Natural killer cell treated with Interleukin-12 subunit alpha and Interleukin-12 subunit beta and Interleukin-15 and Interleukin-18, amount 100 ng/mL, for 72 hours (primary cell): Measurements from ENCODE around the gene GRIK5. TPM values are rescaled to one million over a fixed set of nuclear protein-coding genes. Genes with fewer than 3 reads are reported as not detected.
"Not testable (repeated sequence)": the region's sequence is repeated elsewhere in the genome, so short reads cannot be mapped to it uniquely, and the experiment has no call there.

ENCODE experiments used
- ATAC-seq, 2 donors: fragments of 150-1000 bp; cut with Tn5 transposase in 1 of 2; sonication (Bioruptor Pico), chemical (Tn5 transposase) in 1 of 2; 2 replicates each; pipeline ENCODE4 v1.10.0; 2021
- DNase-seq: peaks from one replicate; pipeline ENCODE4 v3.0.0; 2022; ENCODE audit warnings: low spot score
- H3K27ac Mint-ChIP-seq, 2 donors: 1 replicate in 1 of 2; 2 replicates in 1 of 2; pipeline ENCODE4 v1.8.0; 2022; ENCODE audit warnings: mixed read lengths in 2 of 2, mild to moderate bottlenecking in 1 of 2, moderate library complexity in 1 of 2
- H3K27me3 Mint-ChIP-seq, 2 donors: 1 replicate in 1 of 2; 2 replicates in 1 of 2; pipeline ENCODE4 v1.8.0; 2022; ENCODE audit warnings: mixed read lengths in 2 of 2
- H3K36me3 Mint-ChIP-seq: one replicate; pipeline ENCODE4 v1.8.0; 2022; ENCODE audit warnings: mixed read lengths
- H3K4me1 Mint-ChIP-seq, 2 donors: 1 replicate in 1 of 2; 2 replicates in 1 of 2; pipeline ENCODE4 v1.8.0; 2022; ENCODE audit warnings: low read depth in 2 of 2, mixed read lengths in 2 of 2, mild to moderate bottlenecking in 1 of 2
- H3K4me3 Mint-ChIP-seq: one replicate; pipeline ENCODE4 v1.8.0; 2022; ENCODE audit warnings: mixed read lengths
- H3K9me3 Mint-ChIP-seq: 2 replicates; pipeline ENCODE4 v1.8.0; 2022; ENCODE audit warnings: mixed read lengths
- total RNA-seq, 2 donors: library from RNA; stranded (reverse); gene quantifications; one replicate each; pipeline ENCODE4 v1.2.3, GENCODE V29; 2022

The GRIK5 gene
- total RNA-seq, 2 donors from 2014 or later = 0.21 to 1.0 TPM

- no peak for ATAC-seq
- DNase-seq = no peak
- Mint-ChIP-seq H3K4me1 (no peaks in the 10 kb centered on the region), H3K4me3 (no peak overlapping the region), H3K9me3 (no peaks in the 10 kb centered on the region), H3K27me3 (peaks cover 4 to 10% of the 10 kb centered on the region in 2 donors), H3K27ac (no peak overlapping the region), H3K36me3 (no peaks in the 10 kb centered on the region)
Measured at GRCh38 chr19:42042455-42043170, 27.4 kb downstream of the GRIK5 start.

- not testable (repeated sequence) for H3K9me3 Mint-ChIP-seq, H3K27ac Mint-ChIP-seq, DNase-seq, H3K4me3 Mint-ChIP-seq, H3K27me3 Mint-ChIP-seq, ATAC-seq, H3K36me3 Mint-ChIP-seq, H3K4me1 Mint-ChIP-seq
Measured at GRCh38 chr19:42040491-42040890, 29.5 kb downstream of the GRIK5 start.

GRCh38 chr19:42040031-42040430 is 30.0 kb downstream of the GRIK5 start:
- Mint-ChIP-seq H3K36me3 (no peaks in the 10 kb centered on the region), H3K27ac (no peak overlapping the region), H3K9me3 (no peaks in the 10 kb centered on the region), H3K4me3 (no peak overlapping the region), H3K4me1 (no peaks in the 10 kb centered on the region), H3K27me3 (peaks cover 2 to 5% of the 10 kb centered on the region in 2 donors)
- DNase-seq = no peak
- ATAC-seq = no peak

GRCh38 chr19:42038666-42039065 is 31.3 kb downstream of the GRIK5 start:
- Mint-ChIP-seq H3K4me3 (no peak overlapping the region), H3K4me1 (peaks cover 0 to 3% of the 10 kb centered on the region in 2 donors)

GRCh38 chr19:42037649-42038048 is 32.4 kb downstream of the GRIK5 start:
- peaks cover 0 to 3% of the 10 kb centered on the region in 2 donors for H3K4me1 Mint-ChIP-seq
- H3K27ac Mint-ChIP-seq = no peak overlapping the region
- no peaks in the 10 kb centered on the region for H3K9me3 Mint-ChIP-seq
- no peaks in the 10 kb centered on the region for H3K36me3 Mint-ChIP-seq
- peaks cover 2 to 5% of the 10 kb centered on the region in 2 donors for H3K27me3 Mint-ChIP-seq
- DNase-seq (no peak), ATAC-seq (no peak)
- no peak overlapping the region for H3K4me3 Mint-ChIP-seq

More at GRCh38 chr19:42038666-42039065, 31.3 kb downstream of the GRIK5 start:
- H3K27ac Mint-ChIP-seq = no peak overlapping the region
- no peaks in the 10 kb centered on the region for H3K36me3 Mint-ChIP-seq
- ATAC-seq = no peak
- peaks cover 0 to 5% of the 10 kb centered on the region in 2 donors for H3K27me3 Mint-ChIP-seq
- no peaks in the 10 kb centered on the region for H3K9me3 Mint-ChIP-seq
- DNase-seq = no peak

GRCh38 chr19:42034640-42035391 is 35.2 kb downstream of the GRIK5 start:
- not testable (repeated sequence) for H3K27ac Mint-ChIP-seq, H3K27me3 Mint-ChIP-seq, H3K9me3 Mint-ChIP-seq, H3K36me3 Mint-ChIP-seq, H3K4me1 Mint-ChIP-seq
- ATAC-seq (peak; percentile 85), DNase-seq (peak; percentile 74)
- peak overlapping the region; percentile 32 for H3K4me3 Mint-ChIP-seq

GRCh38 chr19:42033413-42033812 is 36.6 kb downstream of the GRIK5 start:
- Mint-ChIP-seq H3K9me3 (no peaks in the 10 kb centered on the region), H3K4me1 (peaks cover 0 to 3% of the 10 kb centered on the region in 2 donors), H3K27me3 (peaks cover 4 to 5% of the 10 kb centered on the region in 2 donors), H3K4me3 (no peak overlapping the region), H3K27ac (no peak overlapping the region), H3K36me3 (no peaks in the 10 kb centered on the region)
- ATAC-seq (no peak), DNase-seq (no peak)

- H3K4me1 Mint-ChIP-seq = peaks cover 0 to 3% of the 10 kb centered on the region in 2 donors
- no peak overlapping the region for H3K4me3 Mint-ChIP-seq
- no peak for ATAC-seq
- no peaks in the 10 kb centered on the region for H3K36me3 Mint-ChIP-seq
- H3K9me3 Mint-ChIP-seq = no peaks in the 10 kb centered on the region
- H3K27ac Mint-ChIP-seq = no peak overlapping the region
- DNase-seq = no peak
- H3K27me3 Mint-ChIP-seq = peaks cover 4 to 5% of the 10 kb centered on the region in 2 donors
Measured at GRCh38 chr19:42032431-42032830, 37.6 kb downstream of the GRIK5 start.

GRCh38 chr19:42030645-42031440 is 39.2 kb downstream of the GRIK5 start:
- ATAC-seq = no peak

GRCh38 chr19:42028304-42029216 is 41.4 kb downstream of the GRIK5 start:
- ATAC-seq (no peak), DNase-seq (no peak)
- H3K9me3 Mint-ChIP-seq = no peaks in the 10 kb centered on the region
- H3K27ac Mint-ChIP-seq = no peak overlapping the region
- no peaks in the 10 kb centered on the region for H3K4me1 Mint-ChIP-seq
- peaks cover 9 to 10% of the 10 kb centered on the region in 2 donors for H3K27me3 Mint-ChIP-seq
- H3K4me3 Mint-ChIP-seq = no peak overlapping the region
- no peaks in the 10 kb centered on the region for H3K36me3 Mint-ChIP-seq

More at GRCh38 chr19:42030645-42031440, 39.2 kb downstream of the GRIK5 start:
- peaks cover 0 to 3% of the 10 kb centered on the region in 2 donors for H3K4me1 Mint-ChIP-seq
- DNase-seq = no peak
- no peak overlapping the region for H3K27ac Mint-ChIP-seq
- no peaks in the 10 kb centered on the region for H3K36me3 Mint-ChIP-seq
- no peaks in the 10 kb centered on the region for H3K9me3 Mint-ChIP-seq
- peaks cover 7 to 14% of the 10 kb centered on the region in 2 donors for H3K27me3 Mint-ChIP-seq
- no peak overlapping the region for H3K4me3 Mint-ChIP-seq

- peaks cover 6 to 17% of the 10 kb centered on the region in 2 donors for H3K27me3 Mint-ChIP-seq
- DNase-seq (no peak), ATAC-seq (no peak)
- no peaks in the 10 kb centered on the region for H3K9me3 Mint-ChIP-seq
- H3K36me3 Mint-ChIP-seq = no peaks in the 10 kb centered on the region
- H3K4me3 Mint-ChIP-seq = no peak overlapping the region
- no peak overlapping the region for H3K27ac Mint-ChIP-seq
- H3K4me1 Mint-ChIP-seq = no peaks in the 10 kb centered on the region
Measured at GRCh38 chr19:42024622-42025111, 45.3 kb downstream of the GRIK5 start.

- Mint-ChIP-seq H3K4me3 (no peak overlapping the region), H3K36me3 (no peaks in the 10 kb centered on the region), H3K27ac (no peak overlapping the region), H3K9me3 (no peaks in the 10 kb centered on the region), H3K4me1 (no peaks in the 10 kb centered on the region), H3K27me3 (peaks cover 6 to 17% of the 10 kb centered on the region in 2 donors)
- ATAC-seq (no peak), DNase-seq (no peak)
Measured at GRCh38 chr19:42023943-42024260, 46.1 kb downstream of the GRIK5 start.
